Suprapubic skin (tissue), 4 donors: ENCODE measurements around the gene MTHFSD. TPM values are rescaled to one million over a fixed set of nuclear protein-coding genes. Genes with fewer than 3 reads are reported as not detected.
A peak's percentile ranks its signal among the peaks of the same experiment; 100 is the strongest.

ENCODE experiments used
- DNase-seq, 2 donors: peaks; one replicate each; pipeline ENCODE4 v3.0.0-alpha.2; 2019; ENCODE audit warnings: low spot score in 2 of 2
- H3K27ac ChIP-seq: fragments of 200-600 bp; sonication (generic); one replicate; pipeline ENCODE4 v1.5.1; 2019
- H3K27me3 ChIP-seq: fragments of 200-600 bp; sonication (generic); one replicate; pipeline ENCODE4 v1.5.1; 2019
- H3K36me3 ChIP-seq: fragments of 200-600 bp; sonication (generic); one replicate; pipeline ENCODE4 v1.5.1; 2019
- H3K4me1 ChIP-seq: fragments of 200-600 bp; sonication (generic); one replicate; pipeline ENCODE4 v1.5.1; 2019
- H3K4me3 ChIP-seq: fragments of 200-600 bp; sonication (generic); one replicate; pipeline ENCODE4 v1.5.1; 2019; ENCODE audit warnings: mild to moderate bottlenecking
- H3K9me3 ChIP-seq: fragments of 200-600 bp; sonication (generic); one replicate; pipeline ENCODE4 v1.5.1; 2019
- CTCF ChIP-seq, 2 donors: fragments of 200-600 bp in 1 of 2; fragments of 450-650 bp in 1 of 2; sonication (generic) in 1 of 2; IDR thresholded peaks; one replicate each; pipeline ENCODE4 v1.5.1; 2016 to 2019; ENCODE audit warnings: antibody characterized with exemption in 2 of 2, mild to moderate bottlenecking in 1 of 2, moderate library complexity in 1 of 2
- EP300 ChIP-seq: sonication (generic); formaldehyde crosslinking; IDR thresholded peaks from one replicate; pipeline ENCODE4 v1.6.1; 2017; ENCODE audit warnings: antibody characterized with exemption
- POLR2A ChIP-seq, 2 donors: fragments of 450-650 bp; IDR thresholded peaks; one replicate each; pipeline ENCODE4 v1.6.1; 2017; ENCODE audit warnings: antibody characterized with exemption in 2 of 2, mild to moderate bottlenecking in 2 of 2, moderate library complexity in 2 of 2
- POLR2AphosphoS5 ChIP-seq, 3 donors: sonication (generic); formaldehyde crosslinking; IDR thresholded peaks; one replicate each; pipeline ENCODE4 v1.6.1; 2017; ENCODE audit warnings: antibody characterized with exemption in 3 of 3
- WGBS: methylation state at CpG from one replicate; pipeline ENCODE4 v1.1.5; 2018; 5-methylcytosine and 5-hydroxymethylcytosine counted together
- total RNA-seq, 4 donors: library from RNA; depleted of rRNA; stranded (reverse); fragments of >200 nt; gene quantifications; one replicate each; pipeline ENCODE4 v1.1.0, GENCODE V29; 2016

MTHFSD gene
- total RNA-seq, 4 donors from 2014 or later: 12.4 to 43.4 (median 18.8) TPM

GRCh38 chr16:86531191-86531545 is 23.9 kb downstream of the MTHFSD start:
- DNase-seq: no peak
- H3K27ac ChIP-seq: no peak overlapping the region
- no peaks in the 10 kb centered on the region for H3K4me1 ChIP-seq
- H3K36me3 ChIP-seq: peaks cover 21% of the 10 kb centered on the region
- H3K4me3 ChIP-seq: no peak overlapping the region
- H3K9me3 ChIP-seq: no peaks in the 10 kb centered on the region
- TF ChIP-seq CTCF (IDR thresholded peaks at IDR 0.05) (no peak), EP300 (no peak), POLR2AphosphoS5 (IDR thresholded peaks at IDR 0.05) (no peak), POLR2A (IDR thresholded peaks at IDR 0.05) (no peak)
- H3K27me3 ChIP-seq: no peaks in the 10 kb centered on the region
- 69% methylated on average over 6 of the region's 7 CpGs for WGBS

- H3K27ac ChIP-seq: no peak overlapping the region
- no peaks in the 10 kb centered on the region for H3K4me1 ChIP-seq
- H3K27me3 ChIP-seq: no peaks in the 10 kb centered on the region
- no peaks in the 10 kb centered on the region for H3K9me3 ChIP-seq
- H3K36me3 ChIP-seq: peaks cover 14% of the 10 kb centered on the region
- no peak for DNase-seq
- TF ChIP-seq CTCF (IDR thresholded peaks at IDR 0.05) (no peak), EP300 (no peak), POLR2AphosphoS5 (IDR thresholded peaks at IDR 0.05) (no peak), POLR2A (IDR thresholded peaks at IDR 0.05) (no peak)
- H3K4me3 ChIP-seq: no peak overlapping the region
- 89% methylated on average over 31 of the region's 31 CpGs for WGBS
Measured at GRCh38 chr16:86530251-86531190, 24.5 kb downstream of the MTHFSD start.

GRCh38 chr16:86529160-86529559 is 25.9 kb downstream of the MTHFSD start:
- DNase-seq: no peak
- WGBS: 91% methylated on average over 8 of the region's 8 CpGs
- no peak overlapping the region for H3K4me3 ChIP-seq
- no peak overlapping the region for H3K27ac ChIP-seq
- peaks cover 1% of the 10 kb centered on the region for H3K27me3 ChIP-seq
- H3K4me1 ChIP-seq: no peaks in the 10 kb centered on the region
- TF ChIP-seq EP300 (no peak), POLR2AphosphoS5 (IDR thresholded peaks at IDR 0.05) (no peak), CTCF (IDR thresholded peaks at IDR 0.05) (no peak), POLR2A (IDR thresholded peaks at IDR 0.05) (no peak)
- H3K36me3 ChIP-seq: peaks cover 7% of the 10 kb centered on the region
- no peaks in the 10 kb centered on the region for H3K9me3 ChIP-seq

GRCh38 chr16:86528061-86528929 is 26.7 kb downstream of the MTHFSD start:
- 93% methylated on average over 32 of the region's 38 CpGs for WGBS
- no peak overlapping the region for H3K27ac ChIP-seq
- TF ChIP-seq EP300: no peak
- no peak for TF ChIP-seq CTCF (IDR thresholded peaks at IDR 0.05)
- TF ChIP-seq POLR2A (IDR thresholded peaks at IDR 0.05): no peak
- no peak for TF ChIP-seq POLR2AphosphoS5 (IDR thresholded peaks at IDR 0.05)
- peak in 1 of 2 donors; percentile 44 for DNase-seq
- peaks cover 4% of the 10 kb centered on the region for H3K27me3 ChIP-seq
- H3K36me3 ChIP-seq: peaks cover 7% of the 10 kb centered on the region
- no peaks in the 10 kb centered on the region for H3K4me1 ChIP-seq
- H3K9me3 ChIP-seq: no peaks in the 10 kb centered on the region
- no peak overlapping the region for H3K4me3 ChIP-seq

GRCh38 chr16:86527366-86527765 is 27.7 kb downstream of the MTHFSD start:
- Histone ChIP-seq H3K36me3 (peaks cover 3% of the 10 kb centered on the region), H3K27ac (no peak overlapping the region), H3K9me3 (no peaks in the 10 kb centered on the region), H3K27me3 (peaks cover 13% of the 10 kb centered on the region), H3K4me3 (no peak overlapping the region), H3K4me1 (no peaks in the 10 kb centered on the region)
- no peak for TF ChIP-seq EP300
- 91% methylated on average over 15 of the region's 15 CpGs for WGBS
- no peak for DNase-seq
